K562 (cell line): ENCODE measurements around the gene NRXN3.

ENCODE experiments used
- ATF1 ChIP-seq, 2 experiments: fragments of 450-650 bp in 1 of 2; IDR thresholded peaks; 2 replicates each; pipeline ENCODE4 v1.6.1; 2016; ENCODE audit warnings: missing compliant biosample characterization in 1 of 2, missing genetic modification characterization in 1 of 2
- ATF2 ChIP-seq: sonication (generic); formaldehyde crosslinking; IDR thresholded peaks from 2 replicates; pipeline ENCODE4 v1.8.1; 2022; ENCODE audit warnings: missing genetic modification reagents
- CBX5 ChIP-seq: IDR thresholded peaks from 2 replicates; pipeline ENCODE4 v1.6.1; 2014; ENCODE audit warnings: low read depth, borderline replicate concordance

GRCh38 chr14:78638926-78639325 is 468.8 kb downstream of the NRXN3 start:
- TF ChIP-seq ATF2 (CRISPR knock-in tag) (no peak), CBX5 (no peak), ATF1 (CRISPR knock-in tag; IDR thresholded peaks at IDR 0.05) (no peak), ATF1 (tag; IDR thresholded peaks at IDR 0.05) (no peak)
